MM.1S (cell line): ENCODE measurements around the gene NLGN4Y.

Experiments
- EZH2 ChIP-seq: fragments of 300-600 bp; sonication (generic); optimal IDR thresholded peaks from 2 replicates; pipeline ENCODE3; 2017; ENCODE audit warnings: low read depth, mild to moderate bottlenecking, antibody characterized with exemption, low read length, mixed read lengths
- EZH2phosphoT487 ChIP-seq: fragments of 300-600 bp; sonication (generic); IDR thresholded peaks from 2 replicates; pipeline ENCODE4 v1.6.1; 2018; ENCODE audit warnings: antibody characterized with exemption, low read length
- TF ChIP-seq, protein P1 (sequence below): fragments of 300-600 bp; sonication (generic); IDR thresholded peaks from 2 replicates; pipeline ENCODE4 v1.5.1; 2016; ENCODE audit warnings: antibody characterized with exemption, low read length, mixed read lengths

GRCh38 chrY:14755571-14755970 lies 231.2 kb downstream of the NLGN4Y start:
- TF ChIP-seq, protein P1, sequence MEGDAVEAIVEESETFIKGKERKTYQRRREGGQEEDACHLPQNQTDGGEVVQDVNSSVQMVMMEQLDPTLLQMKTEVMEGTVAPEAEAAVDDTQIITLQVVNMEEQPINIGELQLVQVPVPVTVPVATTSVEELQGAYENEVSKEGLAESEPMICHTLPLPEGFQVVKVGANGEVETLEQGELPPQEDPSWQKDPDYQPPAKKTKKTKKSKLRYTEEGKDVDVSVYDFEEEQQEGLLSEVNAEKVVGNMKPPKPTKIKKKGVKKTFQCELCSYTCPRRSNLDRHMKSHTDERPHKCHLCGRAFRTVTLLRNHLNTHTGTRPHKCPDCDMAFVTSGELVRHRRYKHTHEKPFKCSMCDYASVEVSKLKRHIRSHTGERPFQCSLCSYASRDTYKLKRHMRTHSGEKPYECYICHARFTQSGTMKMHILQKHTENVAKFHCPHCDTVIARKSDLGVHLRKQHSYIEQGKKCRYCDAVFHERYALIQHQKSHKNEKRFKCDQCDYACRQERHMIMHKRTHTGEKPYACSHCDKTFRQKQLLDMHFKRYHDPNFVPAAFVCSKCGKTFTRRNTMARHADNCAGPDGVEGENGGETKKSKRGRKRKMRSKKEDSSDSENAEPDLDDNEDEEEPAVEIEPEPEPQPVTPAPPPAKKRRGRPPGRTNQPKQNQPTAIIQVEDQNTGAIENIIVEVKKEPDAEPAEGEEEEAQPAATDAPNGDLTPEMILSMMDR: no peak
- no peak for TF ChIP-seq EZH2
- no peak for TF ChIP-seq EZH2phosphoT487
